LNCAP (cell line): ENCODE results near the gene MALAT1.

Experiments used
- CTCF ChIP-seq: fragments of 450-650 bp; IDR thresholded peaks from 2 replicates; pipeline ENCODE4 v1.5.1; 2017; ENCODE audit warnings: mild to moderate bottlenecking

The MALAT1 gene

GRCh38 chr11:65498977-65499712, at the start of gene MALAT1:
TSS of gene MALAT1 (plus strand) at chr11:65499045.
- TF ChIP-seq CTCF: no peak

GRCh38 chr11:65452806-65453490, 45.9 kb upstream of the MALAT1 start:
- TF ChIP-seq CTCF: no peak

- TF ChIP-seq CTCF: no peak
Observed at GRCh38 chr11:65454311-65454695, 44.5 kb upstream of the MALAT1 start.

- TF ChIP-seq CTCF: no peak
Observed at GRCh38 chr11:65454696-65455456, 44.0 kb upstream of the MALAT1 start.

- TF ChIP-seq CTCF: no peak
Observed at GRCh38 chr11:65456418-65456817, 42.4 kb upstream of the MALAT1 start.

- TF ChIP-seq CTCF: no peak
Observed at GRCh38 chr11:65459552-65459951, 39.3 kb upstream of the MALAT1 start.

- TF ChIP-seq CTCF: peak; percentile 68; the same call in 1 of the 2 replicates
Observed at GRCh38 chr11:65468874-65469333, 29.9 kb upstream of the MALAT1 start.
